AG08395 (cell line): ENCODE data around the gene SYNJ2.

ENCODE experiments used
- DNase-seq: peaks from one replicate; pipeline ENCODE4 v3.0.0; 2012; ENCODE audit warnings: mixed read lengths, low spot score

SYNJ2 gene

GRCh38 chr6:158014505-158015187, 33.0 kb downstream of the SYNJ2 start:
- peak; percentile 11 for DNase-seq

GRCh38 chr6:158015188-158015506, 33.5 kb downstream of the SYNJ2 start:
- no peak for DNase-seq

GRCh38 chr6:158016571-158017383, 35.1 kb downstream of the SYNJ2 start:
- DNase-seq: peak; percentile 45

- no peak for DNase-seq
Observed at GRCh38 chr6:158017621-158018040, 36.0 kb downstream of the SYNJ2 start.

- DNase-seq: no peak
Observed at GRCh38 chr6:158018041-158018771, 36.5 kb downstream of the SYNJ2 start.

- no peak for DNase-seq
Observed at GRCh38 chr6:158018851-158019361, 37.2 kb downstream of the SYNJ2 start.

- DNase-seq: no peak
Observed at GRCh38 chr6:158019416-158019815, 37.8 kb downstream of the SYNJ2 start.

GRCh38 chr6:158020272-158020711, 38.6 kb downstream of the SYNJ2 start:
- no peak for DNase-seq

GRCh38 chr6:158020811-158021210, 39.1 kb downstream of the SYNJ2 start:
- DNase-seq: no peak

- no peak for DNase-seq
Observed at GRCh38 chr6:158021376-158021775, 39.7 kb downstream of the SYNJ2 start.

GRCh38 chr6:158021814-158022748, 40.4 kb downstream of the SYNJ2 start:
- no peak for DNase-seq

GRCh38 chr6:158022749-158023596, 41.3 kb downstream of the SYNJ2 start:
- no peak for DNase-seq

GRCh38 chr6:158023597-158023939, 41.9 kb downstream of the SYNJ2 start:
- DNase-seq: no peak

GRCh38 chr6:158024566-158025297, 43.1 kb downstream of the SYNJ2 start:
- no peak for DNase-seq

- DNase-seq: peak; percentile 89
Observed at GRCh38 chr6:158026054-158026900, 44.6 kb downstream of the SYNJ2 start.

GRCh38 chr6:158026901-158027589, 45.4 kb downstream of the SYNJ2 start:
- no peak for DNase-seq

GRCh38 chr6:158027590-158028285, 46.1 kb downstream of the SYNJ2 start:
- no peak for DNase-seq

GRCh38 chr6:158028421-158028820, 46.8 kb downstream of the SYNJ2 start:
- DNase-seq: no peak
